T-cell (primary cell): ENCODE data around the gene CPLX3. TPM values are rescaled to one million over a fixed set of nuclear protein-coding genes. Genes with fewer than 3 reads are reported as not detected.
"Not testable (repeated sequence)": the region's sequence is repeated elsewhere in the genome, so short reads cannot be mapped to it uniquely, and the experiment has no call there.

Experiments used
- ATAC-seq, 4 experiments: fragments of 200-7000 bp in 3 of 4; fragments of 150-1000 bp in 1 of 4; cut with Tn5 transposase; replicated peaks in 1 of 4; 1 replicate in 3 of 4; 2 replicates in 1 of 4; pipeline ENCODE4 v1.10.0; 2021; ENCODE audit warnings: moderate library complexity in 3 of 4, mild to moderate bottlenecking in 2 of 4, moderate number of reproducible peaks in 1 of 4
- CTCF ChIA-PET, 2 donors: fragments of 300-600 bp; sonication (Branson Sonifier 250); formaldehyde crosslinking; loops; one replicate each; lab custom pipeline; 2022; ENCODE audit warnings: antibody characterized with exemption in 2 of 2; lab: Charles Lee
- POLR2A ChIA-PET, 2 donors: fragments of 300-600 bp; sonication (Branson Sonifier 250); formaldehyde crosslinking; loops; one replicate each; lab custom pipeline; 2022; ENCODE audit warnings: antibody characterized with exemption in 2 of 2; lab: Charles Lee
- DNase-seq, 35 experiments: peaks; one replicate each; pipeline versions ENCODE4 v3.0.0 to v3.0.0-alpha.2; 2013 to 2023
- H3K27ac ChIP-seq: one replicate; pipeline ENCODE4 v1.5.1; 2013; ENCODE audit warnings: low read length
- H3K27me3 ChIP-seq, 2 experiments: replicated peaks in 1 of 2; 1 replicate in 1 of 2; 2 replicates in 1 of 2; pipeline versions ENCODE4 v1.6.1 to v1.7.0; 2013; ENCODE audit warnings: low read length in 1 of 2, mixed read lengths in 1 of 2; ENCODE audit not compliant: control insufficient read depth in 2 of 2, insufficient read depth in 2 of 2; ENCODE audit errors: extremely low read depth in 1 of 2
- H3K36me3 ChIP-seq, 2 donors: 1 replicate in 1 of 2; 2 replicates in 1 of 2; pipeline versions ENCODE4 v1.6.1 to v1.7.0; 2013; ENCODE audit warnings: low read length in 1 of 2; ENCODE audit not compliant: control insufficient read depth in 2 of 2, insufficient read depth in 1 of 2; ENCODE audit errors: extremely low read depth in 1 of 2
- H3K4me1 ChIP-seq, 2 experiments: 1 replicate in 1 of 2; 2 replicates in 1 of 2; pipeline versions ENCODE4 v1.6.1 to v1.7.0; 2013; ENCODE audit warnings: low read length in 2 of 2, mixed read lengths in 1 of 2; ENCODE audit not compliant: insufficient read depth in 2 of 2, control insufficient read depth in 1 of 2; ENCODE audit errors: extremely low read depth in 1 of 2
- H3K4me3 ChIP-seq, 2 donors: 1 replicate in 1 of 2; 2 replicates in 1 of 2; pipeline versions ENCODE4 v1.5.1 to v1.7.0; 2013; ENCODE audit warnings: mild to moderate bottlenecking in 2 of 2, low read length in 1 of 2, moderate library complexity in 1 of 2; ENCODE audit not compliant: control insufficient read depth in 1 of 2; ENCODE audit errors: extremely low read depth in 1 of 2
- H3K9me3 ChIP-seq: 2 replicates; pipeline ENCODE4 v1.7.0; 2013
- H3K27ac Mint-ChIP-seq, 2 donors: one replicate each; pipeline ENCODE4 v1.8.0; 2020 to 2021; ENCODE audit warnings: mild to moderate bottlenecking in 2 of 2, mixed read lengths in 2 of 2
- H3K27me3 Mint-ChIP-seq, 2 donors: one replicate each; pipeline ENCODE4 v1.8.0; 2021 to 2022; ENCODE audit warnings: mixed read lengths in 2 of 2
- H3K36me3 Mint-ChIP-seq: one replicate; pipeline ENCODE4 v1.8.0; 2021; ENCODE audit warnings: mixed read lengths
- H3K4me1 Mint-ChIP-seq, 3 donors: one replicate each; pipeline ENCODE4 v1.8.0; 2020 to 2022; ENCODE audit warnings: mixed read lengths in 3 of 3, mild to moderate bottlenecking in 1 of 3
- H3K4me3 Mint-ChIP-seq, 3 donors: one replicate each; pipeline ENCODE4 v1.8.0; 2020 to 2022; ENCODE audit warnings: mild to moderate bottlenecking in 3 of 3, mixed read lengths in 3 of 3, moderate library complexity in 3 of 3
- H3K9me3 Mint-ChIP-seq, 3 donors: one replicate each; pipeline ENCODE4 v1.8.0; 2020 to 2022; ENCODE audit warnings: mixed read lengths in 3 of 3
- WGBS: methylation state at CpG from one replicate; pipeline ENCODE4 v1.1.5; 2013; ENCODE audit warnings: missing lambda C conversion rate; ENCODE audit not compliant: insufficient coverage; 5-methylcytosine and 5-hydroxymethylcytosine counted together
- total RNA-seq, 35 experiments: library from RNA in 6 of 35; stranded (reverse) in 6 of 35; fragments of 120-200 nt in 1 of 35; gene quantifications; one replicate each; pipeline versions ENCODE4 v1.2.1 to v1.2.4 and lab custom pipeline; 2013 to 2026

Gene CPLX3
- total RNA-seq, 5 donors from 2014 or later (not counting 1 experiment from before 2014, with no cell fraction given), result 0.16 to 0.50 (median 0.26) TPM; not detected in 2

DNA sequence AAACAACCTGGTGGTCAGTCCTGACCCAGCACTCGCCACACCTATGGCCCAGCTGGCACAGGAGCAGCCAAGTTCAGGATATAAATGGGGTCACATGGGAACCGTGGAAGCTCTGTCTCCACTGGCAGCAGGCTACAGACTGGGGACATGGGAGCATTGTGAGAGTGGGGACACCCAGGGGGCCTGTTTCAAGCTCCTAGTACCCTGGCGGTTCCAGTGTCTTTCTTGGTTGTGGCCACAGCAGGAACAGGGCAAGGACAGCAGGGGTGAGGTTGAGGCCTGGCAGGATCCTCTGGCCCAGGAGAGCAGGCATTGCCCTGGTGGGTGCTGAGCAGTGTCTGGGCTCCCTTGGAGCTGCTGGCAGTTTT lies 42.6 kb upstream of the CPLX3 start:
- Histone ChIP-seq H3K27me3 (no peaks in the 10 kb centered on the region), H3K27ac (peak overlapping the region; percentile 93), H3K4me3 (peak overlapping the region; percentile 90 to 95), H3K9me3 (no peaks in the 10 kb centered on the region), H3K4me1 (peaks cover 47 to 89% of the 10 kb centered on the region in 2 experiments), H3K36me3 (peaks cover 0 to 10% of the 10 kb centered on the region in 2 donors)
- no peaks in the 10 kb centered on the region for H3K27me3 Mint-ChIP-seq
- H3K27ac Mint-ChIP-seq, result peak overlapping the region; percentile 97 to 99
- 0% methylated on average over 2 of the region's 3 CpGs for WGBS
- peak overlapping the region; percentile 84 to 93 (median 93) for H3K4me3 Mint-ChIP-seq
- H3K36me3 Mint-ChIP-seq, result no peaks in the 10 kb centered on the region
- H3K4me1 Mint-ChIP-seq, result peaks cover 78 to 83% (median 80%) of the 10 kb centered on the region in 3 donors
- ChIA-PET CTCF (interaction anchor here (1.0 to 10.2 kb wide), 4 partner anchors 10 to 13 kb away, joined by 3 to 158 read pairs (median 4); no protein-coding TSS in a partner anchor), POLR2A (interaction anchor here (0.7 to 2.8 kb wide), 3 partner anchors 9 to 85 kb away, joined by 3 to 9 read pairs (median 3); no protein-coding TSS in a partner anchor)
- ATAC-seq (no peak), DNase-seq (no peak)
- H3K9me3 Mint-ChIP-seq, result no peaks in the 10 kb centered on the region

DNA sequence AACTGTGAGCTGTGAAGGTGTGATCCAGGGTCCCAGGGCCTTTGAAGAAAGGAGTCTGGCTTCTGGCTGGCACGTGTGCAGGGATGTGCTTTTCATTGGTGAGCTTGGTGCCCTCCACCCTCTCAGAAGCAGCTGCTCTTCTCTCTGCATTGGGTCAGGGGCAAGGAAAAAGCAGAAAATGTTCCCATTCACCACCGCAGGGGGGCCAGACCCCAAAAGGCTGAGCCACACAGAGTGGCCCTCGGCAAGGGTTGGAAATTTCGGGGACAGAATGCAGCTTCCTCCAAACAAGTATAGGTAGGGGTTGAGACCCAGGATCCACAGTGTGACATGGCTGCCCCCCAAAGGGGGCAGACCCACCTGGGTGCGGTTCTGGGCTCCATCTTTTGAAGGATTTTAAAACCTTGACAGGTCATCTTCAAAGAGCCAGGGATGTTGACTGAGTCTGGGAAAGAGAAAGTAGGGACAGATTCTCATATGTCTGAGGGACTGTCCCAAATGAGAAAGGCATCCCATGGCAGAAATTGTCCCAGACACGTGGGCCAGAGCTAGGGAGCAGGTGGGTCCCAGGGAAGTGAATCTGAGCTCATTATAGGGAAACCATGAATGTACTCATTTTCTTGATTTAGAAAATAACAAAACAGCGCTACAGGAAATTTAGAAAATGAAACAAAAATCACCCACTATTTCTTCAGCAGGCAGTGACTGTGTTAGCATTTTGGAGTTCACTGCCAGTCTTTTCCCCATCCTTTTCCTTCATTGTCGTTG lies 41.8 kb upstream of the CPLX3 start:
- no peak for DNase-seq
- Mint-ChIP-seq H3K27me3 (no peaks in the 10 kb centered on the region), H3K36me3 (peaks cover 2% of the 10 kb centered on the region), H3K4me3 (peak overlapping the region; percentile 84 to 93 (median 93)), H3K4me1 (peaks cover 78 to 83% (median 80%) of the 10 kb centered on the region in 3 donors), H3K27ac (peak overlapping the region; percentile 99 to 100), H3K9me3 (no peaks in the 10 kb centered on the region)
- ChIA-PET CTCF (interaction anchor here (0.7 to 10.2 kb wide), 7 partner anchors 9 to 669 kb away, joined by 3 to 158 read pairs (median 3); no protein-coding TSS in a partner anchor), POLR2A (interaction anchor here (0.7 to 2.8 kb wide), 2 partner anchors 9 to 84 kb away, joined by 3 to 9 read pairs; no protein-coding TSS in a partner anchor)
- peaks cover 0 to 15% of the 10 kb centered on the region in 2 donors for H3K36me3 ChIP-seq
- H3K4me1 ChIP-seq, result peaks cover 43 to 89% of the 10 kb centered on the region in 2 experiments
- H3K4me3 ChIP-seq, result peak overlapping the region; percentile 90 to 95
- no peaks in the 10 kb centered on the region for H3K9me3 ChIP-seq
- no peak for ATAC-seq
- peak overlapping the region; percentile 93 for H3K27ac ChIP-seq
- H3K27me3 ChIP-seq, result no peaks in the 10 kb centered on the region
- WGBS, result 0% methylated on average over 3 of the region's 8 CpGs

DNA sequence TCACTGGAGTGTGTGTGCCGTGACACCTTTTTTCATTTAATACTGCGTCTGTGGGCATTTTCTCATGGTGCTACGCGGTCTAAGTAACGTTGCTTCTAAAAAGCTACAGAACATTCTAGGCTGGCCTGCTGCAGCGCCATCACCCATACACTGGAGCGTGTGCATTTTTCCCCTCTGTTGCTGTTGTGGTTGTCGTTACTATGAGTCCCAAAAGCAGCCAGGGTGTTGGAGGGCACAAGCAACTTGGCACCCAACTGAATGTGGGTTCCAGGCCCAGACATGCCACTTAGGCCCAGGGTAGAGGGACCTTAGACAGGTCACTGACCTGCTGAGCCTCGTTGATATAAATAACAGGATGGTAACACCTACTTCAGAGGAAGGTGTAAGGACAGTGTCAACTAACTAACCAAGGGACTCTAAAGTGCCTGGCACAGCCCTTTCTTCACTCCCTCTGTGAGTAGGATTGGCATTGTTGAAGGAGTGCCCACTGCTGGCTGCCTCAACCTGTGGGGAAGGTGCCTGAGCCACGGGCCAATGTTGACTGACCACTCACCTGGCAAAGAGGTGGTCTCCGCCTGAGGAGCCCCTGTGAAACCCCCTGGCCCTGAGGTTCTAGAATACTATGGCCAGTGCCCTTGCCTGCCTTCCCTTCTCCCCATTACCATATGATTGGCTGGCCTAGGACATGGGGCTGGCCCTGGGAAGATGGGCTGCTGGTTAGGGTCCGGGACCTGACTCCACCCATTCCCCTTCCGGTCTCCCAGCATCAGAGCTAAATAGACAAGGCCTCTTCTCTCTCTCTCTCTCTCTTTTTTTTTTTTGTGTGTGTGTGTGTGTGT lies 41.0 kb upstream of the CPLX3 start:
- Mint-ChIP-seq H3K27ac (peak overlapping the region; percentile 99 to 100), H3K36me3 (peaks cover 4% of the 10 kb centered on the region), H3K4me3 (peak overlapping the region; percentile 84 to 93 (median 93)), H3K4me1 (peaks cover 78 to 83% (median 79%) of the 10 kb centered on the region in 3 donors), H3K9me3 (no peaks in the 10 kb centered on the region), H3K27me3 (no peaks in the 10 kb centered on the region)
- peak overlapping the region; percentile 90 to 95 for H3K4me3 ChIP-seq
- ChIA-PET CTCF (interaction anchor here (0.6 to 10.2 kb wide), 9 partner anchors 8 to 669 kb away, joined by 3 to 158 read pairs (median 3); no protein-coding TSS in a partner anchor), POLR2A (interaction anchor here in 1 of 2 donors (2.8 kb wide), 1 partner anchor 8 kb away, joined by 9 read pairs; no protein-coding TSS in a partner anchor)
- peaks cover 43 to 89% of the 10 kb centered on the region in 2 experiments for H3K4me1 ChIP-seq
- WGBS, result 0% methylated on average over 6 of the region's 13 CpGs
- H3K27me3 ChIP-seq, result no peaks in the 10 kb centered on the region
- peak overlapping the region; percentile 93 for H3K27ac ChIP-seq
- ATAC-seq (no peak), DNase-seq (peak in 4 of 35 experiments; percentile 26 to 61 (median 36))
- H3K9me3 ChIP-seq, result no peaks in the 10 kb centered on the region
- H3K36me3 ChIP-seq, result peaks cover 0 to 23% of the 10 kb centered on the region in 2 donors

DNA sequence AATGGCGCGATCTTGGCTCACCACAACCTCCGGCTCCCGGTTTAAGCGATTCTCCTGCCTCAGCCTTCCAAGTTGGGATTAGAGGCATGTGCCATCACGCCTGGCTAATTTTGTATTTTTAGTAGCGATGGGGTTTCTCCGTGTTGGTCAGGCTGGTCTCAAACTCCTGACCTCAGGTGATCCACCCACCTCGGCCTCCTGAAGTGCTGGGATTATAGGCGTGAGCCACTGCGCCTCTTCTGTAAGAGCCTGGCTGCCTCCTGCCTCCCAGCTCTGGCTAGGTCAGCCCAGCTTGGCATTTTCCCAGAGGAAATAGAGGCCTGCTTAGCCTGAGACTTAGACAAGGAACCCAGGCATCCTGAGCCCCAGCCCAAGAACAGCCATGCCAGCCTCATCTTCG lies 40.3 kb upstream of the CPLX3 start:
- ChIA-PET CTCF (interaction anchor here in 1 of 2 donors (2.7 to 3.3 kb wide), 2 partner anchors 9 to 16 kb away, joined by 65 to 93 read pairs; no protein-coding TSS in a partner anchor), POLR2A (interaction anchor here in 1 of 2 donors (1.5 kb wide), 1 partner anchor 9 kb away, joined by 4 read pairs; no protein-coding TSS in a partner anchor)
- H3K36me3 Mint-ChIP-seq, H3K27me3 ChIP-seq, H3K9me3 ChIP-seq, H3K27me3 Mint-ChIP-seq, ATAC-seq, H3K9me3 Mint-ChIP-seq, DNase-seq: not testable (repeated sequence)
- WGBS, result 7% methylated on average over 6 of the region's 12 CpGs
- peak overlapping the region; percentile 90 to 95 for H3K4me3 ChIP-seq
- Mint-ChIP-seq H3K27ac (peak overlapping the region; percentile 99 to 100), H3K4me1 (peaks cover 78 to 83% (median 78%) of the 10 kb centered on the region in 3 donors), H3K4me3 (peak overlapping the region; percentile 84 to 93 (median 93))
- H3K4me1 ChIP-seq, result peaks cover 44 to 87% of the 10 kb centered on the region in 2 experiments
- peaks cover 0 to 29% of the 10 kb centered on the region in 2 donors for H3K36me3 ChIP-seq
- H3K27ac ChIP-seq, result peak overlapping the region; percentile 93

DNA sequence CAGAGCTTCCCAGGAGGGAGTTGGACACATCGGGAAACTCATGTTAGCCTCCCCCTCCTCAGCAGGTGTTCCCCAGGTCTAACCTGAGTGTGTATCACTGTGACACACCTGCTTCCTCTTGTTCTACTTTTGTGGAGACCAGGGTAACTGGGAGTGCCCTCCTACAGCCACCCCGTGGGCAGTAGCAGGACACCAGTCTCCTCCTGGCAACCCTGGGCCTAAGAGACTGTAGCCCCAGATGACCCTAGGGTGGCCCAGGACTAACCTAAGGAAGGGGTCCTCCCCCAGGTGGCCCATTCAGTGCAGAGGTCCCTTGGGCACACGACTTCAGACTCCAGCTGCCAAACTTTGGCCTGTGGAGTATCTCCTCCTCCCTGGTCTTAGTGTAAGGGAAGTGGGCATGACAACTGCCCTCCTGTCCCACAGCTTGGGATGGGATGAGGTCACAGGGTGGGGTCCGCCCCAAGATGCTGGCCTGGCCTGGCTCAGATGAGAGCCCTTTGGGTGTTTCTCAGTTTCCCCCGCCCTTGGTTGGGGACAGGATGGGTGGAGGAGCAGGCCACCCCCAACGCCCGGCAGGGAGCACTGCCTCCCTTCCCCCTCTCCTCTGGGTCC lies 39.8 kb upstream of the CPLX3 start:
- DNase-seq (no peak), ATAC-seq (no peak)
- Mint-ChIP-seq H3K4me3 (peak overlapping the region; percentile 84 to 93 (median 93)), H3K27ac (peak overlapping the region; percentile 99 to 100), H3K4me1 (peaks cover 78 to 83% (median 79%) of the 10 kb centered on the region in 3 donors), H3K36me3 (peaks cover 9% of the 10 kb centered on the region), H3K27me3 (no peaks in the 10 kb centered on the region), H3K9me3 (no peaks in the 10 kb centered on the region)
- H3K9me3 ChIP-seq, result no peaks in the 10 kb centered on the region
- peaks cover 0 to 30% of the 10 kb centered on the region in 2 donors for H3K36me3 ChIP-seq
- CTCF ChIA-PET, result interaction anchor here in 1 of 2 donors (0.6 to 3.3 kb wide), 8 partner anchors 10 to 165 kb away, joined by 3 to 93 read pairs (median 15); no protein-coding TSS in a partner anchor
- no CpG with 5 or more reads among the region's 7 CpGs for WGBS
- H3K4me1 ChIP-seq, result peaks cover 48 to 84% of the 10 kb centered on the region in 2 experiments
- no peaks in the 10 kb centered on the region for H3K27me3 ChIP-seq
- POLR2A ChIA-PET, result interaction anchor here (0.6 to 1.9 kb wide), 6 partner anchors 7 to 55 kb away, joined by 3 to 15 read pairs (median 4); no protein-coding TSS in a partner anchor
- peak overlapping the region; percentile 90 to 95 for H3K4me3 ChIP-seq
- peak overlapping the region; percentile 93 for H3K27ac ChIP-seq
